Esophagus muscularis mucosa (tissue), 4 donors: ENCODE data around the gene CFAP74.

Source experiments
- EP300 ChIP-seq: sonication (generic); formaldehyde crosslinking; IDR thresholded peaks from one replicate; pipeline ENCODE4 v1.6.1; 2017; ENCODE audit warnings: antibody characterized with exemption
- POLR2A ChIP-seq: fragments of 450-650 bp; IDR thresholded peaks from one replicate; pipeline ENCODE4 v1.6.1; 2017; ENCODE audit warnings: antibody characterized with exemption, moderate library complexity, mild to moderate bottlenecking, low read depth
- POLR2AphosphoS5 ChIP-seq, 2 donors: sonication (generic); formaldehyde crosslinking; IDR thresholded peaks; one replicate each; pipeline ENCODE4 v1.6.1; 2017; ENCODE audit warnings: antibody characterized with exemption in 2 of 2
- TF ChIP-seq, protein P1 (sequence below), 3 experiments: fragments of 200-600 bp in 2 of 3; fragments of 450-650 bp in 1 of 3; sonication (generic) in 2 of 3; IDR thresholded peaks; one replicate each; pipeline ENCODE4 v1.5.1; 2017 to 2019; ENCODE audit warnings: antibody characterized with exemption in 3 of 3, mild to moderate bottlenecking in 2 of 3, moderate library complexity in 1 of 3

DNA sequence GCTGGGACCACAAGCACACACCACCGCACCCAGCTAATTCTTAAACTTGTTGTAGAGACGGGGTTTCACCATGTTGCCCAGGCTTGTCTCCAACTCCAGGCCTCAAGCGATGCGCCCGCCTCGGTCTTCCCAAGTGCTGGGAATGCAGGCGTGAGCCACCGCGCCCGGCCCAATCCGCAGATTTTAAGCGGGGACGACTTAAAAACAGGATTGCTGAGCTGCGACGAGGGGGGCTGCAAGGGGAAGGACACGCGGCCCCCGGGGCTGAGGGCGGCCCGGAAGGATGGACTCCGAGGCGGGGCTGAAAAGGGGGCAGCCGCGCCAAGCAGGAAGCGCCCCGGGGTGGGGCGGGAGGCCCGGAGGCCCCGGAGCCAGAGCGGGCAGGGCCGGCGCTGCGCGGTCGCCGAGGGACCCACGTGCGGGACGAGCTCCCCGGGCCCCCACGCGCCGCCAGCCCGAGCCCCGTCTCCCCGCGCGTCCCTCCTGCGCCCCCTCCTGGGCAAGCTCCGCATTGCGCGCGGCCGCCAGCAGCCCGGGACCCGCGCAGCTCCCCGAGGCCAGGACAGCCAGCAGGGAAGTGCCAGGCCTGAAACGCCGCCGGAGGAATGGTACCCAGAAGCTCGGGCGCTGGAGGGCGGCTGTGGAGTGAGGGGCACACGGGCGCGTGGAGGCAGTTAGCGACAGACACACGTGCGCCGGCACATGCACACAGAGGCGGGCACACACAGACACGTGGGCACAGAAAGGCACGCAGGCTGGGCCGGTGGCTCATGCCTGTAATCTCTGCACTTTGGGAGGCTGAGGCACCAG is 41.1 kb upstream of the CFAP74 start:
- TF ChIP-seq, protein P1, sequence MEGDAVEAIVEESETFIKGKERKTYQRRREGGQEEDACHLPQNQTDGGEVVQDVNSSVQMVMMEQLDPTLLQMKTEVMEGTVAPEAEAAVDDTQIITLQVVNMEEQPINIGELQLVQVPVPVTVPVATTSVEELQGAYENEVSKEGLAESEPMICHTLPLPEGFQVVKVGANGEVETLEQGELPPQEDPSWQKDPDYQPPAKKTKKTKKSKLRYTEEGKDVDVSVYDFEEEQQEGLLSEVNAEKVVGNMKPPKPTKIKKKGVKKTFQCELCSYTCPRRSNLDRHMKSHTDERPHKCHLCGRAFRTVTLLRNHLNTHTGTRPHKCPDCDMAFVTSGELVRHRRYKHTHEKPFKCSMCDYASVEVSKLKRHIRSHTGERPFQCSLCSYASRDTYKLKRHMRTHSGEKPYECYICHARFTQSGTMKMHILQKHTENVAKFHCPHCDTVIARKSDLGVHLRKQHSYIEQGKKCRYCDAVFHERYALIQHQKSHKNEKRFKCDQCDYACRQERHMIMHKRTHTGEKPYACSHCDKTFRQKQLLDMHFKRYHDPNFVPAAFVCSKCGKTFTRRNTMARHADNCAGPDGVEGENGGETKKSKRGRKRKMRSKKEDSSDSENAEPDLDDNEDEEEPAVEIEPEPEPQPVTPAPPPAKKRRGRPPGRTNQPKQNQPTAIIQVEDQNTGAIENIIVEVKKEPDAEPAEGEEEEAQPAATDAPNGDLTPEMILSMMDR (IDR thresholded peaks at IDR 0.05): peak in 2 of 3 experiments; percentile 88 to 91
- no peak for TF ChIP-seq POLR2A
- no peak for TF ChIP-seq EP300
- TF ChIP-seq POLR2AphosphoS5 (IDR thresholded peaks at IDR 0.05): peak in 1 of 2 donors; percentile 21
